HFF-Myc (cell line): Measurements from ENCODE around the gene PHF20.

ENCODE experiments used
- DNase-seq: peaks from one replicate; pipeline ENCODE4 v3.0.0-alpha.2; 2011; ENCODE audit warnings: low read depth; ENCODE audit errors: extremely low read depth
- H3K4me3 ChIP-seq: replicated peaks from 2 replicates; pipeline ENCODE4 v1.5.1; 2011; ENCODE audit warnings: low read depth, mild to moderate bottlenecking, control low read depth, low read length
- TF ChIP-seq, protein P1 (sequence below): IDR thresholded peaks from 2 replicates; pipeline ENCODE4 v1.5.1; 2012; ENCODE audit warnings: mild to moderate bottlenecking, low read depth, low read length, control low read depth; ENCODE audit errors: missing control alignments

PHF20 gene

DNA sequence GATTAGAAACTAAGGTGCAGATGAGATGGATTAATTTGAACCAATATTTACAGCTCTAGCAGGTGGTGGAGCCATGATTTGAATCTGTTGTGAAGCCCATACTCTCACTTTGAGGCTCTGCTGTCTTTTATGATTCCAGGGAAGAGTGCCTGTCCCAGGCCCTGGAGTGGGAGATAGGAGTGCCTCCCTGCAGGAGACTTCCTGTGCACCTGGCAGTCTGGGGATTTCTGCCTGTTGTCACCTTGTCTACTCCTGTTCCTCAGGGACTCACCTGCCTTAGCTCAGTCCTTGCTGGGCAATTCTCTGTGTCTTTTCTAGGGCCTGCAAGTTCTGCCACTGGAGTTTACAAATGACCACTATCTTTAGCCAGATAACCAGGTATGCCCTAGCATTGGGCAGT is 136.2 kb downstream of the PHF20 start:
- H3K4me3 ChIP-seq, result no peak overlapping the region
- DNase-seq, result no peak
- TF ChIP-seq, protein P1, sequence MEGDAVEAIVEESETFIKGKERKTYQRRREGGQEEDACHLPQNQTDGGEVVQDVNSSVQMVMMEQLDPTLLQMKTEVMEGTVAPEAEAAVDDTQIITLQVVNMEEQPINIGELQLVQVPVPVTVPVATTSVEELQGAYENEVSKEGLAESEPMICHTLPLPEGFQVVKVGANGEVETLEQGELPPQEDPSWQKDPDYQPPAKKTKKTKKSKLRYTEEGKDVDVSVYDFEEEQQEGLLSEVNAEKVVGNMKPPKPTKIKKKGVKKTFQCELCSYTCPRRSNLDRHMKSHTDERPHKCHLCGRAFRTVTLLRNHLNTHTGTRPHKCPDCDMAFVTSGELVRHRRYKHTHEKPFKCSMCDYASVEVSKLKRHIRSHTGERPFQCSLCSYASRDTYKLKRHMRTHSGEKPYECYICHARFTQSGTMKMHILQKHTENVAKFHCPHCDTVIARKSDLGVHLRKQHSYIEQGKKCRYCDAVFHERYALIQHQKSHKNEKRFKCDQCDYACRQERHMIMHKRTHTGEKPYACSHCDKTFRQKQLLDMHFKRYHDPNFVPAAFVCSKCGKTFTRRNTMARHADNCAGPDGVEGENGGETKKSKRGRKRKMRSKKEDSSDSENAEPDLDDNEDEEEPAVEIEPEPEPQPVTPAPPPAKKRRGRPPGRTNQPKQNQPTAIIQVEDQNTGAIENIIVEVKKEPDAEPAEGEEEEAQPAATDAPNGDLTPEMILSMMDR, result no peak

DNA sequence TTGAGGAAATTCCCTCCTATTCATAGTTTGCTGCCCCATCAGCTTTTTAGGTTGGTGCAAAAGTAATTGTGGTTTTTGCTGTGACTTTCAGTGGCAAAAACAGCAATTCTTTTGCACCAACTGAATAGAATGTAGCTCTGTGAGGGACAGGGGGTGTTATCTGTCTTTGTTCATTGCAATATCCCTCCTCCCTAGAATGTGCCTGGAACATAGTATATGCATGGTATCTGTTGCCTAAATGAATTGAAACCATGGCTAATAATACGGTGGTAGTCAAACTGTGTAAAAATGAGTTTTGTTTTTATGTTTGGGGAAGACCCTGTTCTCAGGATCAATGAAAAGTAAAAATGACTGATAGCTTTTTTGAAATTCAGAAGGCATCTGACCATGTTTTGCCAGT is 137.4 kb downstream of the PHF20 start:
- H3K4me3 ChIP-seq, result no peak overlapping the region
- no peak for DNase-seq

DNA sequence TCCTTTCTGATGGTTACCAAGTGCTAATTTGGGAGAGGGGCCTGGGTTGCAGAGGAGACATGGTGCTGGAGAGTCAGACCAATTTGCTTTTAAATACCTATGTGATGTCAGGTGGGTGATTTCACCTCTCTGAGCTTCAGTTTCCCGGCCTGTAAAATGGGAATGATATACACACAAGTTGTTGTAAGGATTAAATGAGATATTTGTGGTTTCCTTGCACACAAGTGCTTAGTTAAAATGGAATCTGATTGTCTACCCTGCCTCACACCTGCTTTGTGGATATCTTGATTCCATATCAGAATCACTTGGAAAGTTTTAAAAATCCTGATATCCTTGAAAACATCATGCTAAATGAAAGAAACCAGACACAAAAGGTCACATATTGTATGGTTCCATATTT is 138.0 kb downstream of the PHF20 start:
- H3K4me3 ChIP-seq, result no peak overlapping the region
- DNase-seq, result no peak
- TF ChIP-seq, protein P1, result no peak

More for the DNA sequence above, 137.4 kb downstream of the PHF20 start:
- TF ChIP-seq, protein P1, result no peak

DNA sequence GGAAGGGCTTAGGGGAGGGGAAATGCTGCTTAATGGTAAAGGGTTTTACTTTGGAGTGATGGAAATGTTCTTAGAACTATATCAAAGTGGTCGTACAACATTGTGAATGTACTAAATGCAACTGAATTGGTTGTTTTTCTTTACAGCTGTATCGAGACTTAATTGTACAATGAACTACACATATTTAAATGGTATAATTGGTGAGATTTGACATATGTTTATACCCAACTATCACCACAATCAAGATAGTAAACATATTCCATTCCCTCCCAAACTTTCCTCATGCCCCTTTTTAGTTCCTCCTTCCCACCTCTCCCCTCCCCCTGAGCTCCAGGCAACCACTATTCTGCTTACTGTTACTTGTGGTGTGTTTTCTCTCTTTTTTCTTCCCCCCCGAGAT is 138.4 kb downstream of the PHF20 start:
- no peak overlapping the region for H3K4me3 ChIP-seq
- no peak for DNase-seq
- TF ChIP-seq, protein P1, result no peak

DNA sequence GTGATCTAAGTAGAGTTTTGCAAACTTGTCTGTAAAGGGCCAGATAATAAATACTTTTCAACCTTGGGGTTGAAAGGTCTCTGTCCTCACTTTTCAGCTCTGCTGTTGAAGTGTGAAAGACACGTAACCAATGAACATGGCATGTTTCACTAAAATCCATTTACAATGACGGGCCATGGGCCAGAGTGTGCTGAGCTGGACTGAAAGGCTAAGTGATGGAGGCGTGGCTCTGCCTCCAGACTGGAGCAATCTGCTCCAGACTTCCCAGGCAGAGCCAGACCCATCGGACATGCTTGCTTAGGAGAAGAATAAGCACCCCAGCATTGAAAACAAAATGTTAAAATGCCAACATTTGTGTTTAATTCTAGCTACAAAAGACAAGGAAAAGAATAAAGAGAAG is 141.1 kb downstream of the PHF20 start:
- DNase-seq, result no peak
- TF ChIP-seq, protein P1, result no peak
- no peak overlapping the region for H3K4me3 ChIP-seq

DNA sequence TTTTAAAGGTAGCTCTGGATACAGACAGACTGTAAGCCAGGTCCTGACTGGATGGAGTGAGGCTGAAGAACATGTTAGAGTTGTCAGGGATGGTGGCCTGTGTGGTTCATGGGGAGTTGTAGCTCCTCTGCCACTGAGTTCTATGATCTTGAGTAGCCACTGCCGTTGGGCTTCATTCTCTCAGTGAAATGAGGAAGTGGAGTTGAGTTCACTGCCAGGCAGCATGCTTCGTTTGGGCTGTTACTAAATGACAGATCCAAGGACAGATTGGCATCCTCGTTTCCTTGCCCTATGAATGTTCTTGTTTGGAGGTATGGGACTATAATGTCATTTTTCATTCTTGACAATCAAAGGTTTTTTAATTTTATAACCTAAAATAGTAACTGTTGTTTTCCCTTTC is 145.3 kb downstream of the PHF20 start:
- TF ChIP-seq, protein P1, result no peak
- no peak for DNase-seq
- H3K4me3 ChIP-seq, result no peak overlapping the region

DNA sequence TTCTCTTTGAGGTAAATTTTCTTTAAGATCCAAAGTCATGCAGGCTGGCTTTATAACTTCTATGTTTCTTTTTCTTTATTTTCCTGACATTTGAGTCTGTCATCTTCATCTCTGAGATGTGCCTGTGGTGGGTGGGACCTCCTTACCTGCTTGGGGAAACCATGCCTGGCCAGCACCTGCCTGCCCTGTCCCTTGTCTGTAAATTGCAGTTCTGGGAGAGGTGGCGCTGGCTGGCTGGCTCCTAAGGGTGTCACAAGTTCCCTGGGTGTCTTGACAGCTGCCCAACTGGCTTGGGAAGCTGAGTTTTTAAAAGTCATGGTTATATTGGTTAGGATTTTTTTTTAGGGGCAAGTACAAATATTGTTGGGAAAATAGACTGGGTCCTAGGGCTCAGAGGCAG is 146.2 kb downstream of the PHF20 start:
- TF ChIP-seq, protein P1, result no peak
- DNase-seq, result no peak
- H3K4me3 ChIP-seq, result no peak overlapping the region
